ENCODE measurements around the gene TSACC. TPM values are rescaled to one million over a fixed set of nuclear protein-coding genes. Genes with fewer than 3 reads are reported as not detected.
A peak's percentile ranks its signal among the peaks of the same experiment; 100 is the strongest.

The TSACC gene
- total RNA-seq (ENCODE audit: low replicate concordance) = 0.63 TPM in 1 of 2 replicates, not detected in the other
- long read RNA-seq, partial matches to known transcripts = 0 of 1 reads
- long read RNA-seq, other reads (novel, unspliced or antisense) = 1 of 1 reads

DNA sequence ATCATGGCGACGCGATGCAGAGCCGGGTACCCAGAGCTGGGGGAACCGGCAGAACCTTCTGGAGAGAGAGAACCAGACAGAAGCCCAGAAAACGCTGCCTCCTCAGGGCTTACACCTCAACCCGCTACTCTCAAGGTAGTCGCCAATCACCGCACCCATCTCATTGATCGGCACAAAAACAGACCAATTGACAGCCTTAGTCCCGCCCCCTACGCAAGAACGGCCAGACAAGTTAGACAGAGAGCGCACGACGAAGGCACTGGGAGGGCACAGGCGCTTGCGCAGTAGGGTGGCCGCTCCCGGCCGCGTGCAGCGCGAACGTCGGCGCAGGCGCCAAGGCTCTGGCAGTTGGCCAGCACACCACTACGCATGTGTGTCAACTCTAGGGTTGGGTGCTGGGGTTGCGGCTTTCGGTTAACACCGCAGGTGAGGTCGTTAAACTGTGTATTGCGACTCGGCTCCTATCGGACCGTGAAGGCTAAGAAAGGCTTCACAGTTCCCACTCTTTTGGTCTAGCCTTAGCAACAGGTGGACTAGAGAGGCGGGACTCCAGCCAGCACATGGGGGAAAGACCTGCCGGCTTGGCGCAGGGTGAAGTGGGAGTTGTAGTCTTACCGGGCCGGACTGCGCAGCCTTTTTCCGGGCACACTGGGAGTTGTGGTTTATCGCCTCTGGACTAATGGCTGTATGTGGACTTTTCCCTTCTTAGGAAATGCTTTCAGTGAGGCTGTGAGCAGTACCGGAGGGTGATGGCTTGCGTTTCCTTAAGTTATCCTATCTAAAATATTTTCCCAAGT is at the start of gene TSACC, which contains the start of gene CCT3:
TSS of gene TSACC (plus strand) at position 347 of the 797 bp plus-strand sequence. CDS start 1,232 bp downstream, outside the sequence.
TSS of gene CCT3 (minus strand) at position 113 of the 797 bp plus-strand sequence. CDS start at position 5, 108 bp downstream.
- H3K9me3 Mint-ChIP-seq = no peaks in the 10 kb centered on the region
- TF ChIP-seq, protein P1, sequence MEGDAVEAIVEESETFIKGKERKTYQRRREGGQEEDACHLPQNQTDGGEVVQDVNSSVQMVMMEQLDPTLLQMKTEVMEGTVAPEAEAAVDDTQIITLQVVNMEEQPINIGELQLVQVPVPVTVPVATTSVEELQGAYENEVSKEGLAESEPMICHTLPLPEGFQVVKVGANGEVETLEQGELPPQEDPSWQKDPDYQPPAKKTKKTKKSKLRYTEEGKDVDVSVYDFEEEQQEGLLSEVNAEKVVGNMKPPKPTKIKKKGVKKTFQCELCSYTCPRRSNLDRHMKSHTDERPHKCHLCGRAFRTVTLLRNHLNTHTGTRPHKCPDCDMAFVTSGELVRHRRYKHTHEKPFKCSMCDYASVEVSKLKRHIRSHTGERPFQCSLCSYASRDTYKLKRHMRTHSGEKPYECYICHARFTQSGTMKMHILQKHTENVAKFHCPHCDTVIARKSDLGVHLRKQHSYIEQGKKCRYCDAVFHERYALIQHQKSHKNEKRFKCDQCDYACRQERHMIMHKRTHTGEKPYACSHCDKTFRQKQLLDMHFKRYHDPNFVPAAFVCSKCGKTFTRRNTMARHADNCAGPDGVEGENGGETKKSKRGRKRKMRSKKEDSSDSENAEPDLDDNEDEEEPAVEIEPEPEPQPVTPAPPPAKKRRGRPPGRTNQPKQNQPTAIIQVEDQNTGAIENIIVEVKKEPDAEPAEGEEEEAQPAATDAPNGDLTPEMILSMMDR (conservative IDR thresholded peaks at IDR 0.05) = no peak
- peak within 1 kb of the TSS; percentile 95 for H3K27ac Mint-ChIP-seq
- H3K4me3 Mint-ChIP-seq = peak within 1 kb of the TSS; percentile 99
- DNase-seq (ENCODE audit: extremely low spot score, unreplicated experiment) = peak; percentile 99
- no peaks in the 10 kb centered on the region for H3K27me3 Mint-ChIP-seq
- H3K4me1 Mint-ChIP-seq (ENCODE audit: unreplicated experiment) = peaks cover 24% of the 10 kb centered on the region
- H3K36me3 Mint-ChIP-seq = peaks cover 13% of the 10 kb centered on the region

DNA sequence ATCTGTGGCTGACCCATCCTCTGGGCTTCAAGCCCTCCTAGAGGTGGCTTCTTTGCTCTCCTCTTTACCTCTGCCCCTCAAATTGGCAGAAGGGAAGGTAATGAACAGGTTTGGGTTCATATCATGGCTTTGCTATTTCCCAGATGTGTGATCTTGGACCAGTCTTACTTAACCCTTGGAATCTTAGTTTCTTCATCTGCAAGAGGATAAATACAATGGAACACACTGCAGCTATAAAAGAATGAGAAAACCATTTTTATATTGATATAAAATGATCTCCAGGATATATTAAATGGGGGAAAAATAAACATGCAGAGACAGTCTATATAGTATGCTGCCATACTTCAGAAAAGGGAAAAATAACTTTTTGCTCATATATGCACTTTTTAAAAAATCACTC is 48.5 kb upstream of the TSACC start:
- peaks cover 12% of the 10 kb centered on the region for H3K36me3 Mint-ChIP-seq
- DNase-seq (ENCODE audit: extremely low spot score, unreplicated experiment) = no peak
- no peaks in the 10 kb centered on the region for H3K27me3 Mint-ChIP-seq
- TF ChIP-seq, protein P1 (conservative IDR thresholded peaks at IDR 0.05) = no peak
- peaks cover 15% of the 10 kb centered on the region for H3K4me1 Mint-ChIP-seq (ENCODE audit: unreplicated experiment)
- no peak overlapping the region for H3K27ac Mint-ChIP-seq
- no peaks in the 10 kb centered on the region for H3K9me3 Mint-ChIP-seq
- no peak overlapping the region for H3K4me3 Mint-ChIP-seq

DNA sequence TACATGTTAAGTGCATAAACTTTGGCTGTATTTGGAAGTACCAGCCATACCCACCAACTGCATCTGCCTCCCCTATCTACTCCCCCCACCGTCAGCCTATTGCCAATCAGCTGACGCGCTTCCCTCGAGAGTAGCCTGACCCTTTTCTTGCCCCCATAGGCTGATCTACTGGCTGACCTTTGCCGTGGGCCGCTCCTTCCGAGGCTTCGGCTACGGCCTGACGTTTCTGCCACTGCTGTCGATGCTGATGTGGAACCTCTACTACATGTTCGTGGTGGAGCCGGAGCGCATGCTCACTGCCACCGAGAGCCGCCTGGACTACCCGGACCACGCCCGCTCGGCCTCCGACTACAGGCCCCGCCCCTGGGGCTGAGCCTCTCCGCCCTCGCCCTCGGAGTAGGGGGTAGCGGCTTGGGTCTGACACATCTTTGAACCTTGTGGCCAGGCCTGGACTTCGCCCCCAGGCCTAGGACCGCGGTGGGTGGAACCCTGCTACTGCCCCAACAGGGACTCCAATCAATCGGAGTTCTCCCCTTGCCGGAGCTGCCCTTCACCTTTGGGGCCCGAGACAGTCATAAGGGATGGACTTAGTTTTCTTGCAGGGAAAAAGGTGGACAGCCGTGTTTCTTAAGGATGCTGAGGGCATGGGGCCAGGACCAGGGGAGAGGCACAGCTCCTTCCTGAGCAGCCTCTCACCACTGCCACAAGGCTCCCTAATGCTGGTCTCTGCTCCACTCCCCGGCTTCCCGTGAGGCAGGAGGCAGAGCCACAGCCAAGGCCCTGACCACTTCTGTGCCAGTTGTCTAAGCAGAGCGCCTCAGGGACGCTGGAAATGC is 46.9 kb upstream of the TSACC start:
- H3K27ac Mint-ChIP-seq = peak overlapping the region; percentile 92
- peak; percentile 87 for DNase-seq (ENCODE audit: extremely low spot score, unreplicated experiment)
- H3K27me3 Mint-ChIP-seq = no peaks in the 10 kb centered on the region
- no peaks in the 10 kb centered on the region for H3K9me3 Mint-ChIP-seq
- TF ChIP-seq, protein P1 (conservative IDR thresholded peaks at IDR 0.05) = no peak
- H3K4me3 Mint-ChIP-seq = peak overlapping the region; percentile 91
- peaks cover 24% of the 10 kb centered on the region for H3K4me1 Mint-ChIP-seq (ENCODE audit: unreplicated experiment)
- H3K36me3 Mint-ChIP-seq = peaks cover 12% of the 10 kb centered on the region

DNA sequence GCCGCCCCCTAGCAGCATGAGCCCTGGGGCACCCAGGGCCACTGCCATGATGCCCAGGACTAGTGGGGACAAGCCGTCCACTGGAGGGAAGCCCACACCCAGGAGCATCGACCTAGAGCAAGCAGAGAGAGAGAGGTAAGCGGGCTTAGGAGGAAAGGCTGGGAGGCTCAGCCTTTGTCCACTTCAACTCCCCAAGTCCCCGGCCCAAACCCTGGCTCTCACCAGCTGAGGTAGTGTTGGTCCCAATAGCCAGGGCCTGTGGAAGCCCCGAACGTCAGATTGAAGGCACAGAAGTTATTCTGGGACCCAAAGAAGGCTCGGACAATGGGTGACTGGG is 45.3 kb upstream of the TSACC start:
- Mint-ChIP-seq H3K36me3 (peaks cover 12% of the 10 kb centered on the region), H3K4me3 (peak overlapping the region; percentile 91), H3K9me3 (no peaks in the 10 kb centered on the region), H3K27ac (peak overlapping the region; percentile 92), H3K4me1 (ENCODE audit: unreplicated experiment) (peaks cover 24% of the 10 kb centered on the region), H3K27me3 (no peaks in the 10 kb centered on the region)
- TF ChIP-seq, protein P1 (conservative IDR thresholded peaks at IDR 0.05) = no peak
- no peak for DNase-seq (ENCODE audit: extremely low spot score, unreplicated experiment)

DNA sequence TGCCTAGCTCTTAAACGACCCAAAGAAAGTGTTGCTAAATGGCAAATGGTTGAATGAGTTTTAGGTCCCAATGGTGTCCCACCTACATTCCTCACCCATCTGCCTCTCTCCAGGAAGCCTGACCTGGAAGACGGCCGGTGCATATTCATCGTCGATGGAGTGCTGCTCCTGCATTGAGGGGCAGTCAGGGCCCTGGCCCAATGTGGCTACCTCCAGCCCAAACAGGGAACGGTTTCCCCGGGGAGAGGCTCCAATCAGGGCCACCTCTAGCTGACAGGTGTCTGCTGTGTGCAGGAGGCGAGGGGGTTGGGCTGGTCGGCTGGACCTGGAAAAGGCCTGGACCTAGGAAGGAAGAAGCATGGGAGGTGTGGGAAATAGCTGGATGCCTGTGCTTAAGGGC is 44.4 kb upstream of the TSACC start:
- no peak for DNase-seq (ENCODE audit: extremely low spot score, unreplicated experiment)
- H3K9me3 Mint-ChIP-seq = no peaks in the 10 kb centered on the region
- H3K4me3 Mint-ChIP-seq = no peak overlapping the region
- no peaks in the 10 kb centered on the region for H3K27me3 Mint-ChIP-seq
- peaks cover 12% of the 10 kb centered on the region for H3K36me3 Mint-ChIP-seq
- H3K27ac Mint-ChIP-seq = no peak overlapping the region
- TF ChIP-seq, protein P1 (conservative IDR thresholded peaks at IDR 0.05) = no peak
- peaks cover 24% of the 10 kb centered on the region for H3K4me1 Mint-ChIP-seq (ENCODE audit: unreplicated experiment)
